Measurements from ENCODE around the gene KLHDC1.

The KLHDC1 gene

DNA sequence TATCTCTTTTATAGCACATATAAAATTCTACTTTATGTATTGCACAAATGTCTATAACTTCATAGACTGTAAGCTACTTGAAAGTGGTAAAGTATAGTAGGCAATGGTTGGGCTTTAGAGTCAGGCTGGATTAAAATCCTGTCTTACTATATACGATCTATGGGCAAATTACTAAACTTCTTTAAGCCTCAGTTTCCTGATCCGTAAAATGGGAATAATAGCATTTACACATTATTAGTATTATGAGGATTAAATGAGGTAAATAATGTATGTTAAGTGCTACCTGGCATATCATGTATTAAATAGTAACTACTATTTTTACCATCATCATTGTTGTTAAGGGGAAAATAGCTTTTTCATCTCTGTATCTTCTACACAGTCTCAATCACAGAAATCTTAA lies 19.3 kb upstream of the KLHDC1 start:
- no peak for DNase-seq
- Histone ChIP-seq H3K36me3 (peaks cover 25% of the 10 kb centered on the region), H3K27ac (no peak overlapping the region)

DNA sequence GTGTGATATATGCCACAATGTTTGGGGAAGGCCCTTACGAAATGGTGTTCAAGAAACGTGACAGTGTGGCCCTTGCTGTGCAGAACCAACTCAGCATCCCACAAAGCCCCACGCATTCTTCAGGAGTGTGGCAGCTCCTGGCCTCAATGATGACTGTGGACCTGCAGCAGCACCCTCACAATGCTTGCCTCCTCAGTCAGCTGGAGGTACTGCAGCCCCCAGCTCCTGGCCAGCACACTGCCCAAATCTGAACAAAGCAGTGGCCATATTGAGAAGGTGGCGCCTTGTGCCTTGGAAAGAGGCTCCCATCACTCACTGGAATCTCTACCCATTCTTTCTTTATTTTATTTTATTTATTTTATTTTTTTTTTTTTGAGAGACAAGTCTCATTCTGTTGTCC lies 15.3 kb upstream of the KLHDC1 start:
- DNase-seq: no peak
- no peaks in the 10 kb centered on the region for H3K27me3 ChIP-seq (ENCODE audit: insufficient read depth, low read depth, severe bottlenecking)
- peaks cover 48% of the 10 kb centered on the region for H3K36me3 ChIP-seq
- no peaks in the 10 kb centered on the region for H3K9me3 ChIP-seq (ENCODE audit: severe bottlenecking)
- no peak overlapping the region for H3K4me3 ChIP-seq (ENCODE audit: low read depth, low read length)
- TF ChIP-seq, protein P1, sequence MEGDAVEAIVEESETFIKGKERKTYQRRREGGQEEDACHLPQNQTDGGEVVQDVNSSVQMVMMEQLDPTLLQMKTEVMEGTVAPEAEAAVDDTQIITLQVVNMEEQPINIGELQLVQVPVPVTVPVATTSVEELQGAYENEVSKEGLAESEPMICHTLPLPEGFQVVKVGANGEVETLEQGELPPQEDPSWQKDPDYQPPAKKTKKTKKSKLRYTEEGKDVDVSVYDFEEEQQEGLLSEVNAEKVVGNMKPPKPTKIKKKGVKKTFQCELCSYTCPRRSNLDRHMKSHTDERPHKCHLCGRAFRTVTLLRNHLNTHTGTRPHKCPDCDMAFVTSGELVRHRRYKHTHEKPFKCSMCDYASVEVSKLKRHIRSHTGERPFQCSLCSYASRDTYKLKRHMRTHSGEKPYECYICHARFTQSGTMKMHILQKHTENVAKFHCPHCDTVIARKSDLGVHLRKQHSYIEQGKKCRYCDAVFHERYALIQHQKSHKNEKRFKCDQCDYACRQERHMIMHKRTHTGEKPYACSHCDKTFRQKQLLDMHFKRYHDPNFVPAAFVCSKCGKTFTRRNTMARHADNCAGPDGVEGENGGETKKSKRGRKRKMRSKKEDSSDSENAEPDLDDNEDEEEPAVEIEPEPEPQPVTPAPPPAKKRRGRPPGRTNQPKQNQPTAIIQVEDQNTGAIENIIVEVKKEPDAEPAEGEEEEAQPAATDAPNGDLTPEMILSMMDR (IDR thresholded peaks at IDR 0.05; ENCODE audit: low read depth, low read length): peak; percentile 37; the same call in 1 of the 2 replicates
- H3K27ac ChIP-seq: no peak overlapping the region

More for the DNA sequence above, 19.3 kb upstream of the KLHDC1 start:
- H3K4me3 ChIP-seq (ENCODE audit: low read depth, low read length): no peak overlapping the region
- H3K27me3 ChIP-seq (ENCODE audit: insufficient read depth, low read depth, severe bottlenecking): no peaks in the 10 kb centered on the region
- H3K9me3 ChIP-seq (ENCODE audit: severe bottlenecking): no peaks in the 10 kb centered on the region
- TF ChIP-seq, protein P1 (IDR thresholded peaks at IDR 0.05; ENCODE audit: low read depth, low read length): no peak

- no peaks in the 10 kb centered on the region for H3K9me3 ChIP-seq (ENCODE audit: severe bottlenecking)
- no peak overlapping the region for H3K4me3 ChIP-seq (ENCODE audit: low read depth, low read length)
- no peak for DNase-seq
- peaks cover 53% of the 10 kb centered on the region for H3K36me3 ChIP-seq
- TF ChIP-seq, protein P1 (IDR thresholded peaks at IDR 0.05; ENCODE audit: low read depth, low read length): no peak
- no peaks in the 10 kb centered on the region for H3K27me3 ChIP-seq (ENCODE audit: insufficient read depth, low read depth, severe bottlenecking)
- H3K27ac ChIP-seq: no peak overlapping the region
Observed at GRCh38 chr14:49679271-49679670, 13.6 kb upstream of the KLHDC1 start.

DNA sequence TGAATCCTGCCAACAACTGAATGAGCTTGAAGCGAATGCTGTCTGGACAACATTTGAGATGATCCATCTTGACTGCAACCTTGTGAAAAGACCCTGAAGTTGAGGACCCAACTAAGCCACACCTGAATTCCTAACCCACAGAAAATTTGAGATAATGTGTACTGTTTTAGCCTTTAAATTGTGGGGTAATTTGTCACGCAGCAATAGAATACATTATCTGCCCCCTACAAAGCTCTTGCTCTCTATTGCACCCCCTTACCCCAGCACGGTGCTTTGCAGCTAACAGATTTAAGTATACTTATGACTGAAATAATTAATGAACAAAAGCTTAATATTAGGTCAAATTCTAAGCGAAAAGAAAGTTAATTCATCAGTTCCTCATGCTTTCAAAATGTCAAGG lies 6.5 kb upstream of the KLHDC1 start:
- Histone ChIP-seq H3K27me3 (ENCODE audit: insufficient read depth, low read depth, severe bottlenecking) (no peaks in the 10 kb centered on the region), H3K4me3 (ENCODE audit: low read depth, low read length) (no peak overlapping the region), H3K9me3 (ENCODE audit: severe bottlenecking) (no peaks in the 10 kb centered on the region), H3K27ac (no peak overlapping the region), H3K36me3 (peaks cover 17% of the 10 kb centered on the region)
- DNase-seq: no peak
- TF ChIP-seq, protein P1 (IDR thresholded peaks at IDR 0.05; ENCODE audit: low read depth, low read length): no peak

DNA sequence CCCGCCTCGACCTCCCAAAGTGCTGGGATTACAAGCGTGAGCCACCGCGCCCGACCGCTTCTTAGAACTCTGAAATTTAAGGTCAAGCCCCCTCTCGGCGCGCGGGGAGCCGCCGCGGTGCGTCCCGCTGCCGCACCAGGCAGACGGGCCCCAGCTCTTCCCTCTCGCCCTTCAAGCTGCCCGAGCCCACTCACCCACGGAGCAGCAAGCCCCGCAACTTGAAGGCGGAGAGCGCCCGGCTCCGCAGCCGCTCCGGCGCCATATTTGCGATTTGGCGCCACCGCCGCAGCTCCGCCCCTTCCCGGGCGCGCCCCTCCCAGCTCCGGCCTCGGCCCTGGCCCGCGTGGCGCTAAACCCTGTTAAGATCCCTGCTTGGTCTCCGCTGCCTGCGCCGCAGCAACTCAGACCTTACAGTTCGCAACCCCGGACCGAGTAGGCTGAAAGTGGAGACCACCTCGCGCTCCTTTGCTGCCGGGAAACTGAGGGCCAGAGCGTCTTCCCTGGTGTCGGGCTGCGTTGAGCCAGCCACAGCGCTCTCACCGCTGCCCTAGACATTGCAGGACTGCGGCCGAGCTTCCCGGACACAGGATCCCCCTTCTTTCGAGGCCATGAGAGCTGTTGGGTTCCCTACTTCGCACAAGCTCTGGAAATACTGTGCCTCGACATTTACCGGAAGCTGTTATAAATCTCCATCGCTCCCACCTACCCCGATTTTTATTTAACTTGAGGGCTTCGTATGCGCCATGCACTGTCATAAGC lies 4.8 kb upstream of the KLHDC1 start, which contains the start of gene POLE2:
Gene POLE2 (minus strand): TSS at position 273 of the 759 bp plus-strand sequence. CDS start 11 bp downstream, at position 262.
- TF ChIP-seq, protein P1 (IDR thresholded peaks at IDR 0.05; ENCODE audit: low read depth, low read length): no peak
- Histone ChIP-seq H3K27ac (peak within 1 kb of the TSS; percentile 80), H3K27me3 (ENCODE audit: insufficient read depth, low read depth, severe bottlenecking) (no peaks in the 10 kb centered on the region)

GRCh38 chr14:49688701-49689030 lies 4.3 kb upstream of the KLHDC1 start:
- H3K36me3 ChIP-seq: no peaks in the 10 kb centered on the region; the same call in none of the 2 replicates
- TF ChIP-seq, protein P1 (IDR thresholded peaks at IDR 0.05; ENCODE audit: low read depth, low read length): no peak
- no peak overlapping the region for H3K27ac ChIP-seq
- H3K4me3 ChIP-seq (ENCODE audit: low read depth, low read length): no peak overlapping the region
- H3K9me3 ChIP-seq (ENCODE audit: severe bottlenecking): no peaks in the 10 kb centered on the region
- DNase-seq: no peak
- H3K27me3 ChIP-seq (ENCODE audit: insufficient read depth, low read depth, severe bottlenecking): no peaks in the 10 kb centered on the region

More for the DNA sequence above, 4.8 kb upstream of the KLHDC1 start, which contains the start of gene POLE2:
- Histone ChIP-seq H3K36me3 (peaks cover 4% of the 10 kb centered on the region), H3K9me3 (ENCODE audit: severe bottlenecking) (no peaks in the 10 kb centered on the region), H3K4me3 (ENCODE audit: low read depth, low read length) (peak within 1 kb of the TSS; percentile 57)
- DNase-seq: peak; percentile 75

Data from WERI-Rb-1 (cell line).